Measurements from ENCODE around the gene IDI1. TPM values are rescaled to one million over a fixed set of nuclear protein-coding genes. Genes with fewer than 3 reads are reported as not detected.
A peak's percentile ranks its signal among the peaks of the same experiment; 100 is the strongest.
"Not testable (repeated sequence)": the region's sequence is repeated elsewhere in the genome, so short reads cannot be mapped to it uniquely, and the experiment has no call there.

IDI1 gene
- total RNA-seq, 1 experiment from 2014 or later: 102 TPM

GRCh38 chr10:1074748-1075308 lies 25.9 kb upstream of the IDI1 start:
- no peak overlapping the region for H3K4me3 ChIP-seq (ENCODE audit: insufficient read depth, low read depth, low read length)
- H3K27me3 ChIP-seq (ENCODE audit: control insufficient read depth, insufficient read depth, low read length): no peaks in the 10 kb centered on the region
- peak; percentile 50 for DNase-seq
- peaks cover under 1% of the 10 kb centered on the region for H3K36me3 ChIP-seq (replicated peaks; ENCODE audit: control insufficient read depth, insufficient read depth, low read length)

GRCh38 chr10:1074052-1074747 lies 25.3 kb upstream of the IDI1 start:
- Histone ChIP-seq H3K36me3 (replicated peaks; ENCODE audit: control insufficient read depth, insufficient read depth, low read length) (no peaks in the 10 kb centered on the region; the same call in 1 of the 2 replicates), H3K4me3 (ENCODE audit: insufficient read depth, low read depth, low read length) (no peak overlapping the region), H3K27me3 (ENCODE audit: control insufficient read depth, insufficient read depth, low read length) (no peaks in the 10 kb centered on the region)
- no peak for DNase-seq

GRCh38 chr10:1070919-1071318 lies 22.0 kb upstream of the IDI1 start:
- H3K36me3 ChIP-seq (replicated peaks; ENCODE audit: control insufficient read depth, insufficient read depth, low read length): no peaks in the 10 kb centered on the region; the same call in 1 of the 2 replicates
- no peaks in the 10 kb centered on the region for H3K27me3 ChIP-seq (ENCODE audit: control insufficient read depth, insufficient read depth, low read length)
- H3K4me3 ChIP-seq (ENCODE audit: insufficient read depth, low read depth, low read length): no peak overlapping the region
- peak; percentile 57 for DNase-seq

GRCh38 chr10:1068380-1069361 lies 19.8 kb upstream of the IDI1 start:
- H3K36me3 ChIP-seq (replicated peaks; ENCODE audit: control insufficient read depth, insufficient read depth, low read length): no peaks in the 10 kb centered on the region
- no peaks in the 10 kb centered on the region for H3K27me3 ChIP-seq (ENCODE audit: control insufficient read depth, insufficient read depth, low read length)
- no peak for DNase-seq
- H3K4me3 ChIP-seq (ENCODE audit: insufficient read depth, low read depth, low read length): no peak overlapping the region

- not testable (repeated sequence) for H3K36me3 ChIP-seq (replicated peaks; ENCODE audit: control insufficient read depth, insufficient read depth, low read length); DNase-seq; H3K4me3 ChIP-seq (ENCODE audit: insufficient read depth, low read depth, low read length); H3K27me3 ChIP-seq (ENCODE audit: control insufficient read depth, insufficient read depth, low read length)
Measured at GRCh38 chr10:1066734-1067133, 17.8 kb upstream of the IDI1 start.

- H3K4me3 ChIP-seq (ENCODE audit: insufficient read depth, low read depth, low read length): no peak overlapping the region
- H3K27me3 ChIP-seq (ENCODE audit: control insufficient read depth, insufficient read depth, low read length): no peaks in the 10 kb centered on the region
- DNase-seq: no peak
- no peaks in the 10 kb centered on the region for H3K36me3 ChIP-seq (replicated peaks; ENCODE audit: control insufficient read depth, insufficient read depth, low read length)
Measured at GRCh38 chr10:1064964-1065247, 16.0 kb upstream of the IDI1 start.

- Histone ChIP-seq H3K36me3 (replicated peaks; ENCODE audit: control insufficient read depth, insufficient read depth, low read length) (no peaks in the 10 kb centered on the region), H3K27me3 (ENCODE audit: control insufficient read depth, insufficient read depth, low read length) (no peaks in the 10 kb centered on the region)
- no peak for DNase-seq
Measured at GRCh38 chr10:1063232-1063865, 14.4 kb upstream of the IDI1 start.

GRCh38 chr10:1061930-1062774 lies 13.2 kb upstream of the IDI1 start:
- no peak for DNase-seq
- Histone ChIP-seq H3K4me3 (ENCODE audit: insufficient read depth, low read depth, low read length) (no peak overlapping the region), H3K27me3 (ENCODE audit: control insufficient read depth, insufficient read depth, low read length) (no peaks in the 10 kb centered on the region), H3K36me3 (replicated peaks; ENCODE audit: control insufficient read depth, insufficient read depth, low read length) (no peaks in the 10 kb centered on the region)

More at GRCh38 chr10:1063232-1063865, 14.4 kb upstream of the IDI1 start:
- no peak overlapping the region for H3K4me3 ChIP-seq (ENCODE audit: insufficient read depth, low read depth, low read length)

GRCh38 chr10:1059902-1060301 lies 11.0 kb upstream of the IDI1 start:
- no peaks in the 10 kb centered on the region for H3K36me3 ChIP-seq (replicated peaks; ENCODE audit: control insufficient read depth, insufficient read depth, low read length)
- H3K27me3 ChIP-seq (ENCODE audit: control insufficient read depth, insufficient read depth, low read length): no peaks in the 10 kb centered on the region
- H3K4me3 ChIP-seq (ENCODE audit: insufficient read depth, low read depth, low read length): no peak overlapping the region
- no peak for DNase-seq

- H3K27me3 ChIP-seq (ENCODE audit: control insufficient read depth, insufficient read depth, low read length): no peaks in the 10 kb centered on the region
- peaks cover 5% of the 10 kb centered on the region for H3K36me3 ChIP-seq (replicated peaks; ENCODE audit: control insufficient read depth, insufficient read depth, low read length)
- no peak for DNase-seq
- H3K4me3 ChIP-seq (ENCODE audit: insufficient read depth, low read depth, low read length): no peak overlapping the region
Measured at GRCh38 chr10:1058017-1058416, 9.1 kb upstream of the IDI1 start.

GRCh38 chr10:1057106-1057657 lies 8.3 kb upstream of the IDI1 start:
- Histone ChIP-seq H3K27me3 (ENCODE audit: control insufficient read depth, insufficient read depth, low read length) (no peaks in the 10 kb centered on the region), H3K36me3 (replicated peaks; ENCODE audit: control insufficient read depth, insufficient read depth, low read length) (peaks cover 8% of the 10 kb centered on the region), H3K4me3 (ENCODE audit: insufficient read depth, low read depth, low read length) (peak overlapping the region; percentile 94)
- peak; percentile 68 for DNase-seq

- H3K36me3 ChIP-seq (replicated peaks; ENCODE audit: control insufficient read depth, insufficient read depth, low read length): peaks cover 8% of the 10 kb centered on the region
Measured at GRCh38 chr10:1056326-1057105, 7.6 kb upstream of the IDI1 start, which contains the start of gene WDR37. TSS of gene WDR37 (plus strand) at chr10:1056385. CDS start at chr10:1072156, 15,771 bp downstream.

GRCh38 chr10:1054684-1055083 lies 5.8 kb upstream of the IDI1 start:
- peaks cover 8% of the 10 kb centered on the region for H3K36me3 ChIP-seq (replicated peaks; ENCODE audit: control insufficient read depth, insufficient read depth, low read length)
- DNase-seq: no peak
- H3K27me3 ChIP-seq (ENCODE audit: control insufficient read depth, insufficient read depth, low read length): no peaks in the 10 kb centered on the region
- no peak overlapping the region for H3K4me3 ChIP-seq (ENCODE audit: insufficient read depth, low read depth, low read length)

More at GRCh38 chr10:1056326-1057105, 7.6 kb upstream of the IDI1 start, which contains the start of gene WDR37:
- Histone ChIP-seq H3K27me3 (ENCODE audit: control insufficient read depth, insufficient read depth, low read length) (no peaks in the 10 kb centered on the region), H3K4me3 (ENCODE audit: insufficient read depth, low read depth, low read length) (peak within 1 kb of the TSS; percentile 94)
- peak; percentile 98 for DNase-seq

All from H7 (cell line).